Kidney glomerular epithelial cell (primary cell): Measurements from ENCODE around the gene AGAP5.

Source experiments
- DNase-seq: peaks from one replicate; lab custom pipeline; 2025; lab: John Stamatoyannopoulos, UW

AGAP5 gene

DNA sequence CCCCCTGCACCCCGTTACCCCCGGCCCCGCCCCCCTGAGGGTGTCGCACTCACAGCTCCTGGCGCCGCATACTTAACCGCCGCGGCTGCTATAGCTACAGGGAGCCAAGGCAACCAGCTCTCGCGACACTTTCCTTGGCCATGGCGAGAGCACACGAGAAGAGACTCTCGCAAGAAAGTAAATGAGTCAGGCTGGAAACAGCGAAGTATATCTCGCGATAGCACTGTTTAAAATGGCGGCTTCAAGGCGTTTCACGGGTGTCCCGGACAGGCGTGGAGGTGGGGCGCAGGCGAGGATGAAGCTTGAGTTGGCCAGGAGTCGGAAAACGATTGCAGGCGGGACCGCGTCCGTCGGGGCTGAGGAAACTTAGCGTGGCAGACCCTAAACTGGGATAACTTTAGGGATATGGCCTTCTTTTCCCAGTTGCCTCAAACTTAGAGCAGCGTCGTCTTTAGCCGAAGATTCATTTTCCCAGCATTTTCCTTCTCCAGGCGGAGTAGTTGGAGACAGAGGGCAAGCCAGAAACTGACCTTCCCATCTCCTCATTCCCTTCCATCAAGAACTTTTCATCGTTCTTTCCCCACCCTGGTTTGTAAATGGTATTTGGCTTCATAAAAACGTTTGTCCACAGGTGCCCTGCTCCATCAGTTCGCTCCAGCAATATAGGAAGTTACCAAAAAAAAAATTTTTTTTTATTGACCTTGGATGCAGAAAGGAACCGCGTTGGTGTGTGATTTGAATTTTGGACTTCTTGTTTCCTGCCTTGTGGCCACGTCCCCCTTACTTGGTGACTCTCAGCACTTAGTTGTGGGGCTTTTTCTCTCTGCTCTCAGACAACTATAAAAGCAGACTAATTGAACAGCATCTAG lies 71.8 kb downstream of the AGAP5 start:
- peak; percentile 94 for DNase-seq

DNA sequence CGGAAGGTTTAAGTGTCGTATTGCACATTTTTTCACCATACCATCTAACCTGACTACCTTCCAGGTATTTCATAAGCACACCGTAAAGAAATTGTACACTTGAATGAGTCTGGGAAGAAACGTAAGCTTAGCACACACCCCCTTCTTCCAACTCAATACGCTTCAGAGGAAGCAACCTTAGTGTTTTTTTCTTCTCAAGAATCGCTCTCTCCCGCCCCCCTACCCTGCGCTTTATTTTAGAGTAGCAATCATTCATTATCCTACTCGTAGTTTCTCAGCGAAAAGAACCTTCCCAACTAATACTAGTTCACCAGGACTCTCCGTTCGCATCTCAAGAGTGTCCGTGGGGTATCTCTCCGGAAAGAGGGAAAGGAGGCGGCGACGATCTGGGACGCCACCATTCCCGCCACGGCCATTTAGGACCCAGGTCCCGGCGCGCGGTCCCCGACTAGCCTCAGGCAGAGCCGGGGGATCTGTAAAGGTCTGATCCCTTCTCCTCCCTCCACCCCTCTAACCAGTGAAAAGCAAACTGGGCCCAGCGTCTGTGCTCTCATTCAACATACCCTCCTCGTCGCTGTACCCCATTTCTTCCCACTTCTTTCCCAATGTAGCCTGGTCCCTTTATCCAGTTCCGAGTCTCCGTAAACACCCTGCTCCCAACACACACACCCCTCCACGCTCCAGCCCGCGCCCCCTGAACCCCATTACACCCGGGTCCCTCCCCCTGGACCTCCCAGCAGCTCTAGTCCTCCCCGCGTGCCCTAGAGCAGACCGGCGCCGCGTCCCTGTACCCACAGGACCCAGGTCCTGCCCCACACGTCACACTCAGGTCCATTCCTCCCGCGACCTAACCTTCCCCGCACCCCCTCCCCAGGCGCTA lies 72.7 kb downstream of the AGAP5 start:
- peak; percentile 64 for DNase-seq
